Dedifferentiated amniotic fluid mesenchymal stem cell (primary cell): ENCODE measurements around the gene GGN.
A peak's percentile ranks its signal among the peaks of the same experiment; 100 is the strongest.
"Not testable (repeated sequence)": the region's sequence is repeated elsewhere in the genome, so short reads cannot be mapped to it uniquely, and the experiment has no call there.

Source experiments
- DNase-seq: peaks from one replicate; pipeline ENCODE4 v3.0.0-alpha.2; 2016; ENCODE audit errors: extremely low spot score

Gene GGN

GRCh38 chr19:38361633-38362075 is 26.2 kb downstream of the GGN start:
- DNase-seq: no peak

GRCh38 chr19:38360839-38361631 is 26.8 kb downstream of the GGN start:
- DNase-seq: no peak

- no peak for DNase-seq
These were observed 27.5 kb downstream of the GGN start for GRCh38 chr19:38360351-38360750.

GRCh38 chr19:38359242-38360021 is 28.4 kb downstream of the GGN start:
- DNase-seq: no peak

GRCh38 chr19:38358071-38358470 is 29.8 kb downstream of the GGN start:
- no peak for DNase-seq

DNA sequence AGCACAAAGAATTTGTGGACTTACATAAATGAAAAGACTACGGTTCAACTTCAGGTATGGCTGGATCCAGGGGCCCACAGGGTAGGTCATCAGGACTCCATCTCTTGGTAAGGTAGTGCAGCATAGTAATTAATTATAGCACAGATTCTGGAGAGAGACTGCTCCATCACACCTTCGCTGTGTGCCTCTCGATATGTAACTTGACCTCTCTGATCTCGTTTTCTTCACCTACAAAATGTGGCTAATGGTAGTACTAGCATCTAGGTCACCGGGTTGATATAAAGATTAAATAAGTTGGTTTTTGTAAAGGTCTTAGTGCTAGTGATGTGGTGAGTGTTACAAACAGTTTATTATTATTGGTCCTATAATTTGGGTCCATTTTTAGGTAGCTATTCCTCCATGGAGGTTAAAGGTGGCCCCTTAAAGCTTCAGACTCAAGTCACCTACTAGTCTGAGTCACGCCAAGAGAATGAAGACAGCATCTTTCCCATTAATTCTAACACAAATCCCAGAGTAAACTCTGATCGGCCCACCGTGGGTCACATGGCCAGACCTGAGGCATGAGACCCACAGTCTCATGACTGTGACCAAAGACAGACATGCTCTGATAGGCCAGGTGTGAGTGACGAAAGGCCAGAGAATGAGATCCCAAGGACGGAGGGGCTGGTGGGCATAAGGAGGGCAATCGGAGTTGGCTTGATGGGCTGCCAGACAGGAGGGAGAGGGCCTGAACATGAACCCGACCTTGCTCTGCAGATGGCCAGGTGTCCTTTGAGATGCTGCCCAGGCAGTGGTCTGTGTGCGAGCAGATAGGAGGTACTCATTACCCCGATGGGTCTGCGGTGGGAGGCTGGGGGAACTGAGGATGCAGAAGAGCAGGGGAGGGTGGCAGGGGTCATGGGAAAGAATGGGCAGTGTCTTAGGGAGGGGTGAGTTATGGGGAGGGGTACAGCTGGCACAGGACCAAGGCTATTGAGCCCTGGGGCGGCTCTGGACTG is 31.8 kb downstream of the GGN start:
- no peak for DNase-seq

- DNase-seq: no peak
These were observed 35.2 kb downstream of the GGN start for GRCh38 chr19:38352611-38353010.

DNA sequence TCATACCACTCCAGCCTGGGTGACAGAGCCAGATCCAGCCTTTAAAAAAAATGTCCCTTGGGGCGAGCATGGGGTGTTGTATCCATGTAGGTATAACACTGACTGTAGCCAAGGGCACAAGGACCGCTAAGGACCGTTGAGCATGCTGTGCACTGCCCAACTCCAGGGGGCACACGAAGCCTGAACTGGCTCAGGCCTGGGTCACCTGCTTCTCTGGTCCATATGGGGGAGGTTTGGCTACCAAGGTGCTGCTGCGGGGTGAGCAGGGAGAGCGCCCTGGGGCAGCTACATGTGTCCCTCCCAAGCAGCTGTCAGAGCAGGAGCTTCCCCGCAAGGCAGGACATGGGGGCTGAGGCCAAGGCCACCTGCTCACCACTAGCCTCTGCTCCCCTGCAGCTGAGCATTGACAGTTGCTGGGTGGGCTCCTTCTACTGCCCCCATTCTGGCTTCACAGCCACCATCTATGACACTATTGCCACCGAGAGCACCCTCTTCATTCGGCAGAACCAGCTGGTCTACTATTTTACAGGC is 35.9 kb downstream of the GGN start:
- no peak for DNase-seq

DNA sequence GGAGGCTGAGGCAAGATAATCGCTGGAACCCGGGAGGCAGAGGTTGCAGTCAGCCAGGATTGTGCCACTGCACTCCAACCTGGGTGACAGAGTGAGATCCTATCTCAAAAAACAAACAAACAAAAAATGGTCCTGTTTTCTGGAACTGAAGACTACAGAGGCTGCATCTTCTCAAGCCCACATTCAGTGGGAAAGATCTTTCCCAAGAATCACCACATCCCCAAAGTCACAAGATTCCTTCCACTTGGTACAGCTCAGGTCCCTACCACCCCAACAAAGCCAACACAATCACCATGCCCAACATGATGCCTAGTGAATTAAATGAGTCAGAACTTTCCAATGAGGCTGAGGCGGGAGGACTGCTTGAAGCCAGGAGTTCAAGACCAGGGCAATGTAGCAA is 37.0 kb downstream of the GGN start:
- DNase-seq: no peak

DNA sequence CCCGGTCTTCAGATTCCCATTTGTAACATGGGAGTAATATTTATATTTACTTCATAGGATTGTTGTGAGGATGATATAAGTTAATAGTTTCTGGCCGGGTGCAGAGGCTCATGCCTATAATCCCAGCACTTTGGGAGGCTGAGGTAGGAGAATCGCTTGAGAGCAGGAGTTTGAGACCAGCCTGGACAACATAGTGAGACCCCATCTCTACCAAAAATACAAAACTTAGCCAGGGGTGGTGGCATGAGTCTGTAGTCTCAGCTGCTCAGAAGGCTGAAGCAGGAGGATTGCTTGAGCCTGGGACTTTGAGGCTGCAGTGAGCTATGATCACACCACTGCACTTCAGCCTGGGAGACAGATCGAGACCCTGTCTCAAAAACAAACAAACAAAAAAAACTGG is 41.0 kb downstream of the GGN start:
- DNase-seq: no peak

GRCh38 chr19:38340927-38341326 is 46.9 kb downstream of the GGN start:
- no peak for DNase-seq

- not testable (repeated sequence) for DNase-seq
These were observed 48.8 kb downstream of the GGN start for GRCh38 chr19:38339011-38339410.

DNA sequence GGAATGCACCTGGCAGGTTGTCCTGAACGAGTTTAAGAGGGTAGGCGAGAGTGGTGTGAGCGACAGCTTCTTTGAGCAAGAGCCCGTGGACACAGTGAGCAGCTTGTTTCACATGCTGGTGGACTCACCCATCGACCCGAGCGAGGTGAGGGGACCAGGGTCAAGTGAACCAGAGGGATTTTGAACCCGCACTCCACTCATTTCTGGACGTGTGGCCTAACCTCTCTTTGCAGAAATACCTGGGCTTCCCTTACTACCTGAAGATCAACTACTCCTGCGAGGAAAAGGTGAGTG is 50.5 kb downstream of the GGN start:
- DNase-seq: no peak

GRCh38 chr19:38336638-38337359 is 51.0 kb downstream of the GGN start:
- DNase-seq: peak; percentile 86

- peak; percentile 94 for DNase-seq
These were observed 51.7 kb downstream of the GGN start for GRCh38 chr19:38335949-38336637.
